ENCODE measurements around the gene CHP2. TPM values are rescaled to one million over a fixed set of nuclear protein-coding genes. Genes with fewer than 3 reads are reported as not detected.
"Not testable (repeated sequence)": the region's sequence is repeated elsewhere in the genome, so short reads cannot be mapped to it uniquely, and the experiment has no call there.

Gene CHP2
- total and polyA plus RNA-seq, 4 donors, result 0.13 to 55.2 (median 0.23) TPM; not detected in 1

GRCh38 chr16:23739516-23739915 lies 15.3 kb upstream of the CHP2 start:
- Histone ChIP-seq H3K27ac (ENCODE audit: low read depth in 1 of 2, low read length in 2 of 2) (no peak overlapping the region), H3K27me3 (ENCODE audit: control insufficient read depth in 1 of 2, insufficient read depth in 2 of 2, low read length in 1 of 2) (no peaks in the 10 kb centered on the region), H3K4me1 (ENCODE audit: control insufficient read depth in 1 of 2, insufficient read depth in 2 of 2, low read length in 2 of 2) (no peaks in the 10 kb centered on the region), H3K4me3 (ENCODE audit: low read length in 2 of 2) (no peak overlapping the region), H3K9me3 (ENCODE audit: control insufficient read depth, low read length) (peaks cover 3% of the 10 kb centered on the region), H3K36me3 (ENCODE audit: control insufficient read depth in 1 of 2, insufficient read depth in 2 of 2, low read length in 1 of 2) (no peaks in the 10 kb centered on the region)
- intact Hi-C loops (cut with DNase I), result loop anchor here in 1 of 2 donors (10.0 kb wide), 1 partner anchor 295 kb away; no protein-coding TSS in a partner anchor
- DNase-seq (no peak), ATAC-seq (ENCODE audit: low FRiP score) (no peak)
- WGBS, 2 donors, result 50 to 53% methylated on average over 1 of the region's 1 CpG

GRCh38 chr16:23741675-23742303 lies 13.0 kb upstream of the CHP2 start:
- no peaks in the 10 kb centered on the region for H3K4me1 ChIP-seq (ENCODE audit: control insufficient read depth in 1 of 2, insufficient read depth in 2 of 2, low read length in 2 of 2)
- ATAC-seq (ENCODE audit: low FRiP score) (no peak), DNase-seq (no peak)
- WGBS, 2 donors, result 41 to 45% methylated on average over 2 of the region's 2 CpGs
- peaks cover 7% of the 10 kb centered on the region for H3K9me3 ChIP-seq (ENCODE audit: control insufficient read depth, low read length)
- H3K27me3 ChIP-seq (ENCODE audit: control insufficient read depth in 1 of 2, insufficient read depth in 2 of 2, low read length in 1 of 2), result no peaks in the 10 kb centered on the region
- intact Hi-C loops (cut with DNase I), result no loop called here
- H3K4me3 ChIP-seq (ENCODE audit: low read length in 2 of 2), result no peak overlapping the region
- no peak overlapping the region for H3K27ac ChIP-seq (ENCODE audit: low read depth in 1 of 2, low read length in 2 of 2)
- no peaks in the 10 kb centered on the region for H3K36me3 ChIP-seq (ENCODE audit: control insufficient read depth in 1 of 2, insufficient read depth in 2 of 2, low read length in 1 of 2)

- H3K27me3 ChIP-seq (ENCODE audit: control insufficient read depth in 1 of 2, insufficient read depth in 2 of 2, low read length in 1 of 2), result no peaks in the 10 kb centered on the region
- no peaks in the 10 kb centered on the region for H3K36me3 ChIP-seq (ENCODE audit: control insufficient read depth in 1 of 2, insufficient read depth in 2 of 2, low read length in 1 of 2)
- intact Hi-C loops (cut with DNase I), result no loop called here
- no peak for DNase-seq
- 32 to 38% methylated on average over 4 of the region's 4 CpGs for WGBS, 2 donors
- no peak for ATAC-seq (ENCODE audit: low FRiP score)
- H3K4me1 ChIP-seq (ENCODE audit: control insufficient read depth in 1 of 2, insufficient read depth in 2 of 2, low read length in 2 of 2), result no peaks in the 10 kb centered on the region
- no peak overlapping the region for H3K27ac ChIP-seq (ENCODE audit: low read depth in 1 of 2, low read length in 2 of 2)
- no peak overlapping the region for H3K4me3 ChIP-seq (ENCODE audit: low read length in 2 of 2)
- H3K9me3 ChIP-seq (ENCODE audit: control insufficient read depth, low read length), result peaks cover 7% of the 10 kb centered on the region
Measured at GRCh38 chr16:23742766-23743165, 12.1 kb upstream of the CHP2 start.

GRCh38 chr16:23745263-23745662 lies 9.6 kb upstream of the CHP2 start:
- H3K9me3 ChIP-seq (ENCODE audit: control insufficient read depth, low read length), result peaks cover 7% of the 10 kb centered on the region
- intact Hi-C loops (cut with DNase I), result no loop called here
- H3K27me3 ChIP-seq (ENCODE audit: control insufficient read depth in 1 of 2, insufficient read depth in 2 of 2, low read length in 1 of 2), result no peaks in the 10 kb centered on the region
- H3K36me3 ChIP-seq (ENCODE audit: control insufficient read depth in 1 of 2, insufficient read depth in 2 of 2, low read length in 1 of 2), result no peaks in the 10 kb centered on the region
- DNase-seq, result no peak
- H3K4me3 ChIP-seq (ENCODE audit: low read length in 2 of 2), result no peak overlapping the region
- H3K27ac ChIP-seq (ENCODE audit: low read depth in 1 of 2, low read length in 2 of 2), result no peak overlapping the region
- H3K4me1 ChIP-seq (ENCODE audit: control insufficient read depth in 1 of 2, insufficient read depth in 2 of 2, low read length in 2 of 2), result no peaks in the 10 kb centered on the region
- ATAC-seq (ENCODE audit: low FRiP score), result no peak
- 76 to 79% methylated on average over 4 of the region's 4 CpGs for WGBS, 2 donors

DNA sequence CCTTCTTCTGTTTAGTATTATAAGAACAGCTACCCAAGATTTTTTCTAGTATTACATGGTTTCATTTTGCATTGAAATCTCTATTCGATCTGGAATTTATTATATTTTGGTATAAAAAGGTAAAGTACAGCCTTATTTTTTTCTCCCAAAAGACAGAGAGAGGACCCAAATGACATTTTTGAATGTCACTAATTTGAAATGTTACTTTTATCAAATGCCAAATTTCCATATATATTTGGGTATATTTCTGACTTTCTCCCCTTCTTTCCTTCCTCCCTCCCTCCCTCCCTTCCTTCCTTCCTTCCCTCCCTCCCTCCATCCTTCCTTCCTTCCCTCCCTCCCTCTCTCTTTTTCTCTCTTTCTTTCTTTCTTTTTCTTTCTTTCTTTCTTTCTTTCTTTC lies 6.2 kb upstream of the CHP2 start:
- Histone ChIP-seq H3K4me1 (ENCODE audit: control insufficient read depth in 1 of 2, insufficient read depth in 2 of 2, low read length in 2 of 2) (no peaks in the 10 kb centered on the region), H3K4me3 (ENCODE audit: low read length in 2 of 2) (no peak overlapping the region), H3K27me3 (ENCODE audit: control insufficient read depth in 1 of 2, insufficient read depth in 2 of 2, low read length in 1 of 2) (no peaks in the 10 kb centered on the region), H3K27ac (ENCODE audit: low read depth in 1 of 2, low read length in 2 of 2) (no peak overlapping the region), H3K9me3 (ENCODE audit: control insufficient read depth, low read length) (peaks cover 7% of the 10 kb centered on the region), H3K36me3 (ENCODE audit: control insufficient read depth in 1 of 2, insufficient read depth in 2 of 2, low read length in 1 of 2) (no peaks in the 10 kb centered on the region)
- DNase-seq (no peak), ATAC-seq (ENCODE audit: low FRiP score) (no peak)
- intact Hi-C loops (cut with DNase I), result no loop called here
- 41 to 64% methylated on average over 1 of the region's 1 CpG for WGBS, 2 donors

- H3K27ac ChIP-seq (ENCODE audit: low read depth in 1 of 2, low read length in 2 of 2); DNase-seq; intact Hi-C loops (cut with DNase I); ATAC-seq (ENCODE audit: low FRiP score); H3K4me3 ChIP-seq (ENCODE audit: low read length in 2 of 2); H3K4me1 ChIP-seq (ENCODE audit: control insufficient read depth in 1 of 2, insufficient read depth in 2 of 2, low read length in 2 of 2); H3K36me3 ChIP-seq (ENCODE audit: control insufficient read depth in 1 of 2, insufficient read depth in 2 of 2, low read length in 1 of 2); H3K27me3 ChIP-seq (ENCODE audit: control insufficient read depth in 1 of 2, insufficient read depth in 2 of 2, low read length in 1 of 2); H3K9me3 ChIP-seq (ENCODE audit: control insufficient read depth, low read length): not testable (repeated sequence)
- WGBS, 2 donors, result 78 to 83% methylated on average over 1 of the region's 1 CpG
Measured at GRCh38 chr16:23751053-23751452, 3.8 kb upstream of the CHP2 start.

- Histone ChIP-seq H3K27me3 (ENCODE audit: control insufficient read depth in 1 of 2, insufficient read depth in 2 of 2, low read length in 1 of 2) (no peaks in the 10 kb centered on the region), H3K4me1 (ENCODE audit: control insufficient read depth in 1 of 2, insufficient read depth in 2 of 2, low read length in 2 of 2) (no peaks in the 10 kb centered on the region), H3K4me3 (ENCODE audit: low read length in 2 of 2) (no peak overlapping the region), H3K9me3 (ENCODE audit: control insufficient read depth, low read length) (no peaks in the 10 kb centered on the region), H3K27ac (ENCODE audit: low read depth in 1 of 2, low read length in 2 of 2) (no peak overlapping the region), H3K36me3 (ENCODE audit: control insufficient read depth in 1 of 2, insufficient read depth in 2 of 2, low read length in 1 of 2) (no peaks in the 10 kb centered on the region)
- DNase-seq, result no peak
- intact Hi-C loops (cut with DNase I), result no loop called here
- 32 to 34% methylated on average over 17 of the region's 17 CpGs for WGBS, 2 donors
- no peak for ATAC-seq (ENCODE audit: low FRiP score)
Measured at GRCh38 chr16:23753908-23754593, 775 bp upstream of the CHP2 start.

GRCh38 chr16:23755484-23755809 lies 621 bp downstream of the CHP2 start:
- intact Hi-C loops (cut with DNase I), result no loop called here
- H3K36me3 ChIP-seq (ENCODE audit: control insufficient read depth in 1 of 2, insufficient read depth in 2 of 2, low read length in 1 of 2), result no peaks in the 10 kb centered on the region
- H3K4me3 ChIP-seq (ENCODE audit: low read length in 2 of 2), result no peak overlapping the region
- no peaks in the 10 kb centered on the region for H3K9me3 ChIP-seq (ENCODE audit: control insufficient read depth, low read length)
- H3K27ac ChIP-seq (ENCODE audit: low read depth in 1 of 2, low read length in 2 of 2), result no peak overlapping the region
- no peaks in the 10 kb centered on the region for H3K27me3 ChIP-seq (ENCODE audit: control insufficient read depth in 1 of 2, insufficient read depth in 2 of 2, low read length in 1 of 2)
- H3K4me1 ChIP-seq (ENCODE audit: control insufficient read depth in 1 of 2, insufficient read depth in 2 of 2, low read length in 2 of 2), result no peaks in the 10 kb centered on the region
- ATAC-seq (ENCODE audit: low FRiP score) (no peak), DNase-seq (no peak)
- WGBS, 2 donors, result 26 to 28% methylated on average over 13 to 15 of the region's 15 CpGs

DNA sequence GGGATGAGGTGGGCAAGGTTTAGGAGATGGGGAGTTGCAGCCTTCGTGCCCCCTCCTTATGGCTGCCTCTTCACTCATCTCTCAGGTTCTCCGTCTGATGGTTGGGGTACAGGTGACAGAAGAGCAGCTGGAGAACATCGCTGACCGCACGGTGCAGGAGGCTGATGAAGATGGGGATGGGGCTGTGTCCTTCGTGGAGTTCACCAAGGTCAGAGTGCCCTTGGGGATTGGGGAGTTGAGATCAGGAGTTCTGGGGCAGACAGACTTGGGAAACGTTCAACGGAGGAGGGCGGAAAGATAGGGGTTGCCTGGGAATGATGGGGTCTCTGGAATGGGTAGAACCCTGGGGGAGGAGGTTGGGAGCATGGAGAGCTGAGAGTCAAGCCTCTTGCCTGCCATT lies 2.3 kb downstream of the CHP2 start:
- no peak for ATAC-seq (ENCODE audit: low FRiP score)
- Histone ChIP-seq H3K36me3 (ENCODE audit: control insufficient read depth in 1 of 2, insufficient read depth in 2 of 2, low read length in 1 of 2) (no peaks in the 10 kb centered on the region), H3K4me3 (ENCODE audit: low read length in 2 of 2) (no peak overlapping the region), H3K9me3 (ENCODE audit: control insufficient read depth, low read length) (no peaks in the 10 kb centered on the region), H3K4me1 (ENCODE audit: control insufficient read depth in 1 of 2, insufficient read depth in 2 of 2, low read length in 2 of 2) (no peaks in the 10 kb centered on the region), H3K27me3 (ENCODE audit: control insufficient read depth in 1 of 2, insufficient read depth in 2 of 2, low read length in 1 of 2) (no peaks in the 10 kb centered on the region), H3K27ac (ENCODE audit: low read depth in 1 of 2, low read length in 2 of 2) (no peak overlapping the region)
- no peak for DNase-seq
- 79 to 87% methylated on average over 9 of the region's 9 CpGs for WGBS, 2 donors
- intact Hi-C loops (cut with DNase I), result no loop called here
